Hematopoietic multipotent progenitor cell treated with erythropoietin and hydrocortisone succinate and interleukin-3 and kit ligand, for 17 days (in vitro differentiated cells): ENCODE results near the gene DEPDC5.
"Not testable (repeated sequence)": the region's sequence is repeated elsewhere in the genome, so short reads cannot be mapped to it uniquely, and the experiment has no call there.

Experiments used
- DNase-seq: peaks from one replicate; pipeline ENCODE4 v3.0.0-alpha.2; 2015; ENCODE audit warnings: low spot score

Gene DEPDC5

GRCh38 chr22:31815383-31815814, 61.6 kb downstream of the DEPDC5 start:
- not testable (repeated sequence) for DNase-seq

GRCh38 chr22:31816750-31817149, 62.9 kb downstream of the DEPDC5 start:
- no peak for DNase-seq

GRCh38 chr22:31818481-31819392, 64.9 kb downstream of the DEPDC5 start:
- no peak for DNase-seq

- DNase-seq = no peak
Observed at GRCh38 chr22:31820655-31821054, 66.8 kb downstream of the DEPDC5 start.

GRCh38 chr22:31821572-31821971, 67.8 kb downstream of the DEPDC5 start:
- no peak for DNase-seq

GRCh38 chr22:31822523-31822922, 68.7 kb downstream of the DEPDC5 start:
- no peak for DNase-seq

- no peak for DNase-seq
Observed at GRCh38 chr22:31825513-31825912, 71.7 kb downstream of the DEPDC5 start.

GRCh38 chr22:31826443-31826842, 72.6 kb downstream of the DEPDC5 start:
- DNase-seq = no peak

GRCh38 chr22:31828739-31829138, 74.9 kb downstream of the DEPDC5 start:
- DNase-seq = no peak

GRCh38 chr22:31829505-31829904, 75.7 kb downstream of the DEPDC5 start:
- no peak for DNase-seq

- no peak for DNase-seq
Observed at GRCh38 chr22:31830721-31831070, 76.9 kb downstream of the DEPDC5 start.

- DNase-seq = no peak
Observed at GRCh38 chr22:31833930-31834329, 80.1 kb downstream of the DEPDC5 start.

GRCh38 chr22:31836010-31836409, 82.2 kb downstream of the DEPDC5 start:
- DNase-seq = no peak

GRCh38 chr22:31838917-31839316, 85.1 kb downstream of the DEPDC5 start:
- no peak for DNase-seq

GRCh38 chr22:31839986-31840385, 86.2 kb downstream of the DEPDC5 start:
- no peak for DNase-seq

GRCh38 chr22:31840585-31840984, 86.8 kb downstream of the DEPDC5 start:
- no peak for DNase-seq

GRCh38 chr22:31841078-31841827, 87.4 kb downstream of the DEPDC5 start:
- no peak for DNase-seq

- DNase-seq = no peak
Observed at GRCh38 chr22:31843526-31843925, 89.7 kb downstream of the DEPDC5 start.

- no peak for DNase-seq
Observed at GRCh38 chr22:31844941-31845340, 91.1 kb downstream of the DEPDC5 start.

GRCh38 chr22:31846161-31847115, 92.6 kb downstream of the DEPDC5 start:
- DNase-seq = no peak

GRCh38 chr22:31848411-31848810, 94.6 kb downstream of the DEPDC5 start:
- DNase-seq = no peak

- no peak for DNase-seq
Observed at GRCh38 chr22:31850135-31850534, 96.3 kb downstream of the DEPDC5 start.
